ENCODE data around the gene TRPM3.
A peak's percentile ranks its signal among the peaks of the same experiment; 100 is the strongest.

TRPM3 gene

GRCh38 chr9:71010258-71010657 is 111.2 kb downstream of the TRPM3 start:
- Histone ChIP-seq H3K27ac (replicated peaks) (no peak overlapping the region), H3K4me3 (replicated peaks; ENCODE audit: insufficient read depth, low read length) (no peak overlapping the region), H3K27me3 (ENCODE audit: insufficient read depth, poor library complexity, severe bottlenecking) (peaks cover 2% of the 10 kb centered on the region)
- no peak for TF ChIP-seq POLR2AphosphoS5 (IDR thresholded peaks at IDR 0.05; ENCODE audit: low read depth)
- TF ChIP-seq SPI1 (IDR thresholded peaks at IDR 0.05; ENCODE audit: borderline replicate concordance, low read depth), result peak; percentile 28; the same call in 1 of the 2 replicates
- no peak for TF ChIP-seq GABPA (IDR thresholded peaks at IDR 0.05; ENCODE audit: low read depth)
- no peak for TF ChIP-seq CTCF (IDR thresholded peaks at IDR 0.05; ENCODE audit: insufficient read depth, low read length)
- no peak for TF ChIP-seq REST (IDR thresholded peaks at IDR 0.05; ENCODE audit: insufficient replicate concordance, low read depth)
- no peak for DNase-seq (ENCODE audit: low read depth in 1 of 2, low spot score in 1 of 2)

GRCh38 chr9:71005456-71005855 is 116.0 kb downstream of the TRPM3 start:
- H3K27me3 ChIP-seq (ENCODE audit: insufficient read depth, poor library complexity, severe bottlenecking), result peaks cover 2% of the 10 kb centered on the region
- no peak overlapping the region for H3K4me3 ChIP-seq (replicated peaks; ENCODE audit: insufficient read depth, low read length)
- DNase-seq (ENCODE audit: low read depth in 1 of 2, low spot score in 1 of 2), result no peak
- no peak overlapping the region for H3K27ac ChIP-seq (replicated peaks)
- TF ChIP-seq SPI1 (IDR thresholded peaks at IDR 0.05; ENCODE audit: borderline replicate concordance, low read depth) (no peak), POLR2AphosphoS5 (IDR thresholded peaks at IDR 0.05; ENCODE audit: low read depth) (no peak), CTCF (IDR thresholded peaks at IDR 0.05; ENCODE audit: insufficient read depth, low read length) (no peak), GABPA (IDR thresholded peaks at IDR 0.05; ENCODE audit: low read depth) (no peak), REST (IDR thresholded peaks at IDR 0.05; ENCODE audit: insufficient replicate concordance, low read depth) (no peak)

DNA sequence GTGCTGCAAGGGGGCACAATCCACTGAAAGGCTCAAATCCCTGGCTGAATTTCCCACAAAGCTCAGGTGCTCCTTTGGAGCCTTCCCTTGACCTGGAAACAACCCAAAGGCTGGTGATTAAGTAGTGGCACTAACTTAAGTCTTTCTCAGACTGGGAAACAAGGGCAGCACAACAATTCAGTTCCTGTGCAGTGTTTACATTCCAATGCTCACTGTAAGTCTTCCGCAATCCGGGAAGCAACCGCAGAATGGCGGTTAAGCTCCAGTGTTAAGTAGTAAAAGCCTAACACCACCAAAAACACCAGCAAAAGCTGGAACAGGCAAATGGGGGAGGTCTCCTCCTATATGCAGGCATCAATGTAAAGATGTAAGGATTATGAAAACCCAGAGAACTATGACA is 117.2 kb downstream of the TRPM3 start:
- TF ChIP-seq REST (IDR thresholded peaks at IDR 0.05; ENCODE audit: insufficient replicate concordance, low read depth), result no peak
- TF ChIP-seq POLR2AphosphoS5 (IDR thresholded peaks at IDR 0.05; ENCODE audit: low read depth), result no peak
- no peak for TF ChIP-seq GABPA (IDR thresholded peaks at IDR 0.05; ENCODE audit: low read depth)
- TF ChIP-seq SPI1 (IDR thresholded peaks at IDR 0.05; ENCODE audit: borderline replicate concordance, low read depth), result no peak
- TF ChIP-seq CTCF (IDR thresholded peaks at IDR 0.05; ENCODE audit: insufficient read depth, low read length), result no peak
- peaks cover 2% of the 10 kb centered on the region for H3K27me3 ChIP-seq (ENCODE audit: insufficient read depth, poor library complexity, severe bottlenecking)
- DNase-seq (ENCODE audit: low read depth in 1 of 2, low spot score in 1 of 2), result no peak

More for the DNA sequence above, 117.2 kb downstream of the TRPM3 start:
- H3K4me3 ChIP-seq (replicated peaks; ENCODE audit: insufficient read depth, low read length), result no peak overlapping the region
- no peak overlapping the region for H3K27ac ChIP-seq (replicated peaks)
